GM12878 (cell line): ENCODE results near the gene DHX38. TPM values are rescaled to one million over a fixed set of nuclear protein-coding genes. Genes with fewer than 3 reads are reported as not detected.

ENCODE experiments used
- ATAC-seq: fragments of 200-7000 bp; cut with Tn5 transposase; 3 replicates; pipeline ENCODE4 v1.9.1; 2020; ENCODE audit warnings: mild to moderate bottlenecking, moderate library complexity
- BruUV-seq: library from RNA; stranded (reverse); fragments of 400-500 nt; replicated peaks from 2 replicates; lab custom pipeline; 2021; lab: Mats Ljungman, UMichigan
- CTCF ChIA-PET: fragments of 300-600 bp; sonication (Branson Sonifier 250); formaldehyde crosslinking; extraction: SDS; loops from one replicate; lab custom pipeline; 2021; ENCODE audit warnings: inconsistent platforms; lab: Yijun Ruan, JAX
- POLR2A ChIA-PET: fragments of 350-600 bp; formaldehyde crosslinking; extraction: SDS; loops from one replicate; lab custom pipeline; 2021; ENCODE audit warnings: inconsistent platforms; lab: Charles Lee
- RAD21 ChIA-PET: fragments of 300-600 bp; sonication (Branson Sonifier 250); formaldehyde crosslinking; loops from one replicate; lab custom pipeline; 2023; ENCODE audit warnings: antibody characterized with exemption; ENCODE audit not compliant: unreplicated experiment; lab: Charles Lee
- SMC1A ChIA-PET: fragments of 300-600 bp; sonication (Branson Sonifier 250); formaldehyde crosslinking; loops from one replicate; lab custom pipeline; 2023; ENCODE audit not compliant: unreplicated experiment, uncharacterized antibody; lab: Charles Lee
- DNase-seq: peaks from one replicate; pipeline ENCODE4 v3.0.0-alpha.2; 2011; ENCODE audit warnings: low read depth, low spot score
- FAIRE-seq: peaks from 3 replicates; lab custom pipeline; 2011; peaks lifted over from hg19 to GRCh38; lab: Jason Lieb, UNC
- H2AFZ ChIP-seq: 2 replicates; pipeline ENCODE4 v1.6.0; 2011; ENCODE audit warnings: low read depth, low read length, control low read depth; ENCODE audit not compliant: control insufficient read depth
- H3K27ac ChIP-seq: 2 replicates; pipeline ENCODE4 v1.5.1; 2011; ENCODE audit warnings: control low read depth; ENCODE audit not compliant: control insufficient read depth, insufficient read depth
- H3K27me3 ChIP-seq, 2 experiments: replicated peaks in 1 of 2; 2 replicates each; pipeline versions ENCODE4 v1.6.0 to v1.6.1; 2011; ENCODE audit warnings: low read length in 1 of 2; ENCODE audit not compliant: control insufficient read depth in 2 of 2, insufficient read depth in 2 of 2
- H3K36me3 ChIP-seq, 2 experiments: 2 replicates each; pipeline ENCODE4 v1.5.1; 2011; ENCODE audit warnings: low read length in 1 of 2; ENCODE audit not compliant: control insufficient read depth in 2 of 2, insufficient read depth in 2 of 2
- H3K4me1 ChIP-seq: 2 replicates; pipeline ENCODE4 v1.6.1; 2011; ENCODE audit warnings: mild to moderate bottlenecking, low read length, moderate library complexity, mixed read lengths; ENCODE audit not compliant: control insufficient read depth, insufficient read depth
- H3K4me2 ChIP-seq: 2 replicates; pipeline ENCODE4 v1.6.0; 2011; ENCODE audit warnings: control low read depth; ENCODE audit not compliant: control insufficient read depth, insufficient read depth
- H3K4me3 ChIP-seq: fragments of 200-600 bp; sonication (generic); 2 replicates; pipeline ENCODE4 v1.5.1; 2016
- H3K79me2 ChIP-seq: 2 replicates; pipeline ENCODE4 v1.6.0; 2011; ENCODE audit warnings: low read length; ENCODE audit not compliant: control insufficient read depth, insufficient read depth
- H3K9ac ChIP-seq: 2 replicates; pipeline ENCODE4 v1.8.0; 2011; ENCODE audit warnings: low read length, control low read depth, mixed read lengths; ENCODE audit not compliant: control insufficient read depth, insufficient read depth
- H3K9me3 ChIP-seq: replicated peaks from 3 replicates; pipeline ENCODE4 v1.5.1; 2011; ENCODE audit warnings: mild to moderate bottlenecking, low read length; ENCODE audit not compliant: control insufficient read depth, insufficient read depth
- H4K20me1 ChIP-seq: 2 replicates; pipeline ENCODE4 v1.6.0; 2011; ENCODE audit not compliant: control insufficient read depth, insufficient read depth
- ATF2 ChIP-seq: IDR thresholded peaks from 2 replicates; pipeline ENCODE4 v1.6.1; 2012; ENCODE audit warnings: low read length, inconsistent platforms
- BMI1 ChIP-seq: fragments of 450-650 bp; IDR thresholded peaks from 2 replicates; pipeline ENCODE4 v1.6.1; 2016; ENCODE audit warnings: mild to moderate bottlenecking, moderate library complexity, borderline replicate concordance
- CBFB ChIP-seq: IDR thresholded peaks from 2 replicates; pipeline ENCODE4 v1.6.1; 2016; ENCODE audit warnings: antibody characterized with exemption, low read depth
- CBX3 ChIP-seq: fragments of 200-600 bp; sonication (generic); IDR thresholded peaks from 2 replicates; pipeline ENCODE4 v1.6.1; 2016; ENCODE audit warnings: low read depth, borderline replicate concordance
- ETV6 ChIP-seq, 2 experiments: fragments of 450-650 bp in 1 of 2; IDR thresholded peaks in 1 of 2; conservative IDR thresholded peaks in 1 of 2; 2 replicates each; pipeline ENCODE4 v1.6.1; 2014; ENCODE audit warnings: antibody characterized with exemption in 1 of 2, borderline replicate concordance in 1 of 2, low read depth in 1 of 2, mild to moderate bottlenecking in 1 of 2, moderate library complexity in 1 of 2
- GABPA ChIP-seq: IDR thresholded peaks from 2 replicates; pipeline ENCODE4 v1.6.1; 2014; ENCODE audit warnings: antibody characterized with exemption, low read depth, mild to moderate bottlenecking, inconsistent platforms
- KLF5 ChIP-seq: fragments of 450-650 bp; IDR thresholded peaks from 2 replicates; pipeline ENCODE4 v1.6.1; 2014; ENCODE audit warnings: mild to moderate bottlenecking; ENCODE audit not compliant: partially characterized antibody
- PAX8 ChIP-seq: fragments of 450-650 bp; IDR thresholded peaks from 2 replicates; pipeline ENCODE4 v1.6.1; 2017; ENCODE audit warnings: mild to moderate bottlenecking, moderate library complexity
- POLR2AphosphoS2 ChIP-seq: IDR thresholded peaks from 2 replicates; pipeline ENCODE4 v1.6.1; 2011; ENCODE audit warnings: low read depth, mild to moderate bottlenecking, low read length, improper control_type of control experiment, moderate library complexity
- SMAD5 ChIP-seq: IDR thresholded peaks from 2 replicates; pipeline ENCODE4 v1.6.1; 2016; ENCODE audit warnings: antibody characterized with exemption, low read depth
- SRF ChIP-seq, 2 experiments: IDR thresholded peaks; 2 replicates each; pipeline ENCODE4 v1.6.1; 2011; ENCODE audit warnings: low read depth in 2 of 2, low read length in 2 of 2, mild to moderate bottlenecking in 1 of 2, moderate library complexity in 1 of 2
- TCF12 ChIP-seq: IDR thresholded peaks from 2 replicates; pipeline ENCODE4 v1.6.1; 2011; ENCODE audit warnings: low read depth, mild to moderate bottlenecking, low read length
- ZNF207 ChIP-seq: fragments of 450-650 bp; IDR thresholded peaks from 2 replicates; pipeline ENCODE4 v1.6.1; 2014; ENCODE audit warnings: antibody characterized with exemption, mild to moderate bottlenecking, borderline replicate concordance
- WGBS: methylation state at CpG from one replicate; pipeline ENCODE4 v1.1.6; 2016; ENCODE audit warnings: low lambda C conversion rate; ENCODE audit not compliant: insufficient replicate concordance, insufficient coverage; ENCODE audit errors: missing lambda C conversion rate; 5-methylcytosine and 5-hydroxymethylcytosine counted together
- in situ Hi-C: fragments of 300-500 bp; cut with MboI; formaldehyde crosslinking; loops from 9 replicates; pipeline ENCODE4 v1.14.3; 2018; ENCODE audit warnings: mixed read lengths
- intact Hi-C: fragments of 100-400 bp; cut with micrococcal nuclease; formaldehyde crosslinking; loops from one replicate; pipeline ENCODE4 v1.14.2; 2022; ENCODE audit not compliant: unreplicated experiment
- polyA plus RNA-seq, 11 experiments: library from polyadenylated mRNA; depleted of rRNA in 4 of 11; unstranded in 6 of 11; stranded (reverse) in 5 of 11; fragments of >200 nt; fragmentation: Nextera tagmentation in 4 of 11; fragmentation: Illumina TruSeq in 1 of 11; extraction: Ambion mirVana in 4 of 11; extraction: Trizol in 1 of 11; gene quantifications; 1 replicate in 1 of 11; 2 replicates in 10 of 11; pipeline versions ENCODE4 v1.2.1 to v1.2.3, GENCODE V29; 2011 to 2016; ENCODE audit warnings: inconsistent platforms in 2 of 11, missing spikeins in 2 of 11, low read depth in 1 of 11
- total RNA-seq, 4 experiments: library from RNA; depleted of rRNA in 3 of 4; stranded (reverse); fragments of >200 nt in 3 of 4; fragmentation: Illumina TruSeq in 1 of 4; extraction: Trizol in 1 of 4; gene quantifications; 2 replicates each; pipeline versions ENCODE4 v1.2.1 to v1.2.3, GENCODE V29; 2013 to 2021
- TF ChIP-seq, protein P1 (sequence below): fragments of 450-650 bp; IDR thresholded peaks from 2 replicates; pipeline ENCODE4 v1.6.1; 2016; ENCODE audit warnings: mild to moderate bottlenecking
- TF ChIP-seq, protein P2 (sequence below): fragments of 450-650 bp; IDR thresholded peaks from 2 replicates; pipeline ENCODE4 v1.6.1; 2017; ENCODE audit warnings: antibody characterized with exemption, mild to moderate bottlenecking, moderate library complexity
- TF ChIP-seq, protein P3 (sequence below): IDR thresholded peaks from 2 replicates; pipeline ENCODE4 v1.6.1; 2012; ENCODE audit warnings: mild to moderate bottlenecking, low read depth, low read length

Gene DHX38
- total and polyA plus RNA-seq, 10 of the 15 experiments (the other 5 are each of a cell fraction or from before 2014, with no cell fraction given): 2.1 to 67.8 (median 43.2) TPM

DNA sequence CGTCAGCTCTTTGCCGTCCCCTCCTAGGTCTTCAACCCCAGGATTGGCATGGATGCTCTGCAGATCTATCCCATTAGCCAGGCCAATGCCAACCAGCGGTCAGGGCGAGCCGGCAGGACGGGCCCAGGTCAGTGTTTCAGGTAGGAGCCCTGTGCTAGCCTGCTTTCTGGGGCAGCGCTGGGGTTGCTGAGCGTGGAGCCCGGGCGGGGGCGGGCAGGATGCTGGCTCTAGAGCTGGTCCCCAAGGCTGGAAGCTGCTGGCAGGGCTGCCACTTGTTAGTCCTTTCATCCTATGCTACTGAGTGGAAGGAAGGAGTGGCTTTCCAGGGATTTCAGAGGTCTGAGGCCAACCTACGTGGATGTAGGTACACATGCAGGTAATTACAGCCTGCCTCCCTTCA lies 12.3 kb downstream of the DHX38 start:
- ChIA-PET RAD21 (no interaction called here), CTCF (no interaction called here), POLR2A (interaction anchor here (1.2 kb wide), 1 partner anchor 13 kb away, joined by 3 read pairs; the partner anchor contains the start of genes DHX38 and TXNL4B), SMC1A (no interaction called here)
- TF ChIP-seq SRF (IDR thresholded peaks at IDR 0.05; ENCODE audit: low read depth in 2 of 2, low read length in 2 of 2) (no peak), CBFB (no peak), ZNF207 (no peak), ATF2 (no peak), CBX3 (no peak), KLF5 (no peak), BMI1 (no peak), SMAD5 (no peak), PAX8 (no peak), GABPA (no peak), POLR2AphosphoS2 (no peak), TCF12 (no peak), ETV6 (conservative IDR thresholded peaks at IDR 0.05 in 1 of 2, IDR thresholded peaks at IDR 0.05 in 1 of 2; ENCODE audit: borderline replicate concordance in 1 of 2, low read depth in 1 of 2) (no peak)
- TF ChIP-seq, protein P1, sequence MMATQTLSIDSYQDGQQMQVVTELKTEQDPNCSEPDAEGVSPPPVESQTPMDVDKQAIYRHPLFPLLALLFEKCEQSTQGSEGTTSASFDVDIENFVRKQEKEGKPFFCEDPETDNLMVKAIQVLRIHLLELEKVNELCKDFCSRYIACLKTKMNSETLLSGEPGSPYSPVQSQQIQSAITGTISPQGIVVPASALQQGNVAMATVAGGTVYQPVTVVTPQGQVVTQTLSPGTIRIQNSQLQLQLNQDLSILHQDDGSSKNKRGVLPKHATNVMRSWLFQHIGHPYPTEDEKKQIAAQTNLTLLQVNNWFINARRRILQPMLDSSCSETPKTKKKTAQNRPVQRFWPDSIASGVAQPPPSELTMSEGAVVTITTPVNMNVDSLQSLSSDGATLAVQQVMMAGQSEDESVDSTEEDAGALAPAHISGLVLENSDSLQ: no peak
- TF ChIP-seq, protein P2, sequence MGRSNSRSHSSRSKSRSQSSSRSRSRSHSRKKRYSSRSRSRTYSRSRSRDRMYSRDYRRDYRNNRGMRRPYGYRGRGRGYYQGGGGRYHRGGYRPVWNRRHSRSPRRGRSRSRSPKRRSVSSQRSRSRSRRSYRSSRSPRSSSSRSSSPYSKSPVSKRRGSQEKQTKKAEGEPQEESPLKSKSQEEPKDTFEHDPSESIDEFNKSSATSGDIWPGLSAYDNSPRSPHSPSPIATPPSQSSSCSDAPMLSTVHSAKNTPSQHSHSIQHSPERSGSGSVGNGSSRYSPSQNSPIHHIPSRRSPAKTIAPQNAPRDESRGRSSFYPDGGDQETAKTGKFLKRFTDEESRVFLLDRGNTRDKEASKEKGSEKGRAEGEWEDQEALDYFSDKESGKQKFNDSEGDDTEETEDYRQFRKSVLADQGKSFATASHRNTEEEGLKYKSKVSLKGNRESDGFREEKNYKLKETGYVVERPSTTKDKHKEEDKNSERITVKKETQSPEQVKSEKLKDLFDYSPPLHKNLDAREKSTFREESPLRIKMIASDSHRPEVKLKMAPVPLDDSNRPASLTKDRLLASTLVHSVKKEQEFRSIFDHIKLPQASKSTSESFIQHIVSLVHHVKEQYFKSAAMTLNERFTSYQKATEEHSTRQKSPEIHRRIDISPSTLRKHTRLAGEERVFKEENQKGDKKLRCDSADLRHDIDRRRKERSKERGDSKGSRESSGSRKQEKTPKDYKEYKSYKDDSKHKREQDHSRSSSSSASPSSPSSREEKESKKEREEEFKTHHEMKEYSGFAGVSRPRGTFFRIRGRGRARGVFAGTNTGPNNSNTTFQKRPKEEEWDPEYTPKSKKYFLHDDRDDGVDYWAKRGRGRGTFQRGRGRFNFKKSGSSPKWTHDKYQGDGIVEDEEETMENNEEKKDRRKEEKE: no peak
- TF ChIP-seq, protein P3, sequence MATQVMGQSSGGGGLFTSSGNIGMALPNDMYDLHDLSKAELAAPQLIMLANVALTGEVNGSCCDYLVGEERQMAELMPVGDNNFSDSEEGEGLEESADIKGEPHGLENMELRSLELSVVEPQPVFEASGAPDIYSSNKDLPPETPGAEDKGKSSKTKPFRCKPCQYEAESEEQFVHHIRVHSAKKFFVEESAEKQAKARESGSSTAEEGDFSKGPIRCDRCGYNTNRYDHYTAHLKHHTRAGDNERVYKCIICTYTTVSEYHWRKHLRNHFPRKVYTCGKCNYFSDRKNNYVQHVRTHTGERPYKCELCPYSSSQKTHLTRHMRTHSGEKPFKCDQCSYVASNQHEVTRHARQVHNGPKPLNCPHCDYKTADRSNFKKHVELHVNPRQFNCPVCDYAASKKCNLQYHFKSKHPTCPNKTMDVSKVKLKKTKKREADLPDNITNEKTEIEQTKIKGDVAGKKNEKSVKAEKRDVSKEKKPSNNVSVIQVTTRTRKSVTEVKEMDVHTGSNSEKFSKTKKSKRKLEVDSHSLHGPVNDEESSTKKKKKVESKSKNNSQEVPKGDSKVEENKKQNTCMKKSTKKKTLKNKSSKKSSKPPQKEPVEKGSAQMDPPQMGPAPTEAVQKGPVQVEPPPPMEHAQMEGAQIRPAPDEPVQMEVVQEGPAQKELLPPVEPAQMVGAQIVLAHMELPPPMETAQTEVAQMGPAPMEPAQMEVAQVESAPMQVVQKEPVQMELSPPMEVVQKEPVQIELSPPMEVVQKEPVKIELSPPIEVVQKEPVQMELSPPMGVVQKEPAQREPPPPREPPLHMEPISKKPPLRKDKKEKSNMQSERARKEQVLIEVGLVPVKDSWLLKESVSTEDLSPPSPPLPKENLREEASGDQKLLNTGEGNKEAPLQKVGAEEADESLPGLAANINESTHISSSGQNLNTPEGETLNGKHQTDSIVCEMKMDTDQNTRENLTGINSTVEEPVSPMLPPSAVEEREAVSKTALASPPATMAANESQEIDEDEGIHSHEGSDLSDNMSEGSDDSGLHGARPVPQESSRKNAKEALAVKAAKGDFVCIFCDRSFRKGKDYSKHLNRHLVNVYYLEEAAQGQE: no peak
- Histone ChIP-seq H2AFZ (no peak overlapping the region), H3K4me3 (no peak overlapping the region), H3K36me3 (peaks cover 55 to 60% of the 10 kb centered on the region in 2 experiments), H3K4me1 (no peaks in the 10 kb centered on the region), H3K9me3 (no peaks in the 10 kb centered on the region), H3K9ac (no peak overlapping the region), H3K79me2 (no peaks in the 10 kb centered on the region), H3K27me3 (no peaks in the 10 kb centered on the region), H4K20me1 (no peaks in the 10 kb centered on the region; the same call in 1 of the 2 replicates), H3K4me2 (no peak overlapping the region), H3K27ac (no peak overlapping the region)
- in situ Hi-C loops: no loop called here
- no TSS peak for BruUV-seq
- ATAC-seq (no peak), DNase-seq (no peak), FAIRE-seq (no peak)
- intact Hi-C loops: no loop called here
- WGBS: 96% methylated on average over 12 of the region's 12 CpGs
